ENCODE data around the gene TRAPPC8.
A peak's percentile ranks its signal among the peaks of the same experiment; 100 is the strongest.

GRCh38 chr18:31819106-31819924 is 123.6 kb downstream of the TRAPPC8 start:
- peak; percentile 67 to 83 (median 78) for TF ChIP-seq CTCF (IDR thresholded peaks at IDR 0.05)
- TF ChIP-seq POLR2A (IDR thresholded peaks at IDR 0.05): no peak
